Activated CD8-positive, alpha-beta memory T cell treated with anti-CD3 and anti-CD28 coated beads, Interleukin-2, amount 50 U/mL, for 1 hour (primary cell): ENCODE results near the gene CRB2.
"Not testable (repeated sequence)": the region's sequence is repeated elsewhere in the genome, so short reads cannot be mapped to it uniquely, and the experiment has no call there.

ENCODE experiments used
- DNase-seq: peaks from one replicate; pipeline ENCODE4 v3.0.0-alpha.2; 2020; ENCODE audit errors: extremely low read depth

The CRB2 gene

GRCh38 chr9:123380852-123381705 is 25.1 kb downstream of the CRB2 start:
- no peak for DNase-seq

DNA sequence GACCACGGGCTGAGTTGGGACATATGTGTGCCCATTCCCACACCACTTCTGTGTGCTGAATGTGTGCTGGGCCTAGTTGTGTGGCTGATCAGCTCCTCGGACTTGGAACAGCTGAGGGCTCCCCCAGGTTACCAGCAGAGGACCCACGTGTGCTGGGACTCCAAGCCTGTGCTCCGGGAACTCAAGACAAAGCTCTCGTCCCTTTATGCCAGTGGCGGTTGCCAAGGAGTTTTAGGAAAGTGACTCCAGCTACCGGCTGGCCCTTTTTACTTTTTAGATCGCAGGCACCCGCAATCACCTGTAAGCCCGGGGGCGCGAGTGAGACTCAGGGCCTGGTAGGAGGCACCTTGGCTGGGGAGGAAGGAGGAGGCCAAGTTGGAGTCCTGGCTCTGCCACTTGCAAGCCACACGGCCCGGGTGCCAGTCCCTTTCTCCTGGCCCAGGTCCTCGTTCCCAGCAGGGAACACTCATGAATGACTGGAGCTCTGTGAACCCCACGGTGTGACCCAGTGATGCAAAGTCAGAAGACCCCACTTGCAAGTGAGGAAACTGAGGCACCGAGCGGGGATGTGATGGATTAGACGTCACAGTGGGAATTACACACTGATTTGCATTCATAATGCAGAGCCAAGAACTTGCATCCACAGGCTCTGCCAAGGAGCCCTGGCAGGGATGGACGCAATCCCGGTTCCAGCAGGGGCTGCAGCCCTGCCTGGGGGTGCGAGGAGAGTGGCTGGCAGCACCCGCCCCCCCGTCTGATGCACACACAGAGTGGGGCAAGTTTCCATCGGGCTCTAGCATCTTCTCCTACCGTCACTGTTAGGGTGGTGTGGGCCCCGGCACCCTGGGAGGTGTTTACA is 26.9 kb downstream of the CRB2 start:
- DNase-seq: no peak

- DNase-seq: no peak
Measured at GRCh38 chr9:123383512-123384170, 27.6 kb downstream of the CRB2 start.

DNA sequence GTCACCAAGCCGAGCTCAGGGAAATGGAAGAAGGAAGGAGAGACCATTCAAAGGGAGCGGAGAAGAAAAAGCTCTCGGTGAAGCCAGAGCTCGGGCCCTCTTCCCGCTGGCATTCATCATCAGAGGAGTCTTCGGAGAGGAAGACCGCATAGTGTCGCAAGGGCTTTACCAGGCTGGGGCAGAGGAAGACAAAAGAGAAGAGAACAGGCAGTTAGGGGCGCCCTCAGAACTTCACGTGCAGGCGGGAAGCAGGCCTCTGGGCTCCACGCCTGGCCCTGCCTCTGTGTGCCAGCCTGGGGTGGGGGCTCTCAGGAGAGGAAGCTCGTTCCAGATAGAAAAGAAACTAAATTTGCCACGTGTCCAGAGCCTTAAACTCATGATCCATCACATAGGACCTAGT is 31.7 kb downstream of the CRB2 start:
- no peak for DNase-seq

DNA sequence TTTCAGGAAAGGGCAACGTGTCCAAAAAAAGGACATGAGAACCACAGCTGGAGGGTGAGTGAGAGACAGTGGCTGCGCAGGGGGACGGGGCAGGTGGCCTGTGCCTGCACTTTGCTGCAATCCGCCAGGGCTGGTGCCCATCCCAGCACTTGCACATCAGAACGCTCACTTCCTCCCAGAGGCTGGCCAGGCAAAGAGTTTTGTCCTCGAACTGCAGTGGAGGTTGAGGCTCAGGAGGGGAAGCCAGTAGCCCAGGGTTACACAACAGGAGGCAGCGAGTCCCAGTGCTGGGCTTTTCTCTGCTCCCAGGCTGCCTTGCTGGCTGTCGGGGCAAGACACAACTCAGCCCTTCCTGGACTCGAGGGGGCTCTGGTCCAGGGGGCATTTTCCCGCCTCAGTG is 33.1 kb downstream of the CRB2 start:
- no peak for DNase-seq

- DNase-seq: no peak
Measured at GRCh38 chr9:123389698-123390097, 33.7 kb downstream of the CRB2 start.

- no peak for DNase-seq
Measured at GRCh38 chr9:123390337-123391135, 34.5 kb downstream of the CRB2 start.

GRCh38 chr9:123391233-123391632 is 35.2 kb downstream of the CRB2 start:
- no peak for DNase-seq

GRCh38 chr9:123391946-123392345 is 35.9 kb downstream of the CRB2 start:
- no peak for DNase-seq

DNA sequence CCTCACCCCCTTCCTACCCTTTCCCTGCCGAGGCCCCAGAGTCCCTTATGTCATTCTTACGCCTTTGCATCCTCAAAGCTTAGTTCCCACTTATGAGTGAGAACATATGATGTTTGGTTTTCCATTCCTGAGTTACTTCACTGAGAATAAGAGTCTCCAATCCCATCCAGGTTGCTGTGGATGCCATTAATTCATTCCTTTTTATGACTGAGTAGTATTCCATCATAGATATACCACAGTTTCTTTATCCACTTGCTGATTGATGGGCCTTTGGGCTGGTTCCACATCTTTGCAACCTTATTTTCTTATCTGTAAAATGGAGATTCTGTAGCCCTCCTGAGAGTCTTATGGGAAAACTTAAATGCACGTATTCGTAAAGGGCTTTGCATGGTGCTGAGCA is 36.8 kb downstream of the CRB2 start:
- DNase-seq: no peak

DNA sequence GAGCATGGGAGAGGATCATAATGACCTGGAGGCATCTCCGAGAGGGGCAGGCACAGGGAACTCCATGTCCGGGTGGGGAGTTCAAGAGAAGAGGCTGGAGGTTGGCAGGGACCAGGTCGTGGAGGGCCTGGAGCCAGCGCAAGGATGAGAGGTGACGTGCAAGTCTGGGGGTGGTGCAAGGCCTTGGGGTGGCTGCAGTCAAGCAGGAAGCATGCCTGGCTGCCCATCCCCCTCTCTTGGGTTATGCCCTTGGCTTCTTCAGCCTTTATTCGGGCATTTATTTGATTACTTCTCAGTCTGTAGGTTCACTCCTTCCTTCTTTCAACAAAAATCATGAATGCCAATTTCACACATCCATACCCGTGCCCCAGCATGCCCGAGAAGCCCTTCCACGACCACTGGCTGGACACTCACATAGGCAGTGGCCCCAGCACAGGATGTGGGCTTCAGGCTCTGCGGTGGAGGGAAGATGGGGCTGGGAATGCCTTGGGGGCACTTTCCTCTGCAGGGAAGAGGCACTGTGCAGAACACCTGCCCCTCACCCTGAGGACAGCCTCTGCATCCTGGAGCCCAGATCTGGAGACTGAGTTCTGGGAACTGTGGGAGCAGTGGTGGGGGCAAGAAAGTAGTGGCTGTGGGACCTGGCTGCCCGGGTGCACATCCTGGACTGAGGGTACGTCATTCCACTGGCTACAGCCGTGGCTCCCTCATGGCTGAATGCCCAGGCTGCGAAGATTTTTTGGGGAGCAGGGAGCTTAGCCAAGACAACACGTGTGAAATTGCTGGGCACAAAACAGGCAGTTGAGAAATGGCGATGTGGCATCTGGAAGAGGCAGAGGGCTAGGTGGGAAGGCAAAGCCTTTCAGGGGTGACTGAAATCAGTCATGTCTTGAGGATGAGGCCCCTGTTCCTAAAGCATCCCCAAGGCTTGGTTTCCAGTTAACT is 38.6 kb downstream of the CRB2 start:
- no peak for DNase-seq

GRCh38 chr9:123395276-123395688 is 39.3 kb downstream of the CRB2 start:
- DNase-seq: no peak

DNA sequence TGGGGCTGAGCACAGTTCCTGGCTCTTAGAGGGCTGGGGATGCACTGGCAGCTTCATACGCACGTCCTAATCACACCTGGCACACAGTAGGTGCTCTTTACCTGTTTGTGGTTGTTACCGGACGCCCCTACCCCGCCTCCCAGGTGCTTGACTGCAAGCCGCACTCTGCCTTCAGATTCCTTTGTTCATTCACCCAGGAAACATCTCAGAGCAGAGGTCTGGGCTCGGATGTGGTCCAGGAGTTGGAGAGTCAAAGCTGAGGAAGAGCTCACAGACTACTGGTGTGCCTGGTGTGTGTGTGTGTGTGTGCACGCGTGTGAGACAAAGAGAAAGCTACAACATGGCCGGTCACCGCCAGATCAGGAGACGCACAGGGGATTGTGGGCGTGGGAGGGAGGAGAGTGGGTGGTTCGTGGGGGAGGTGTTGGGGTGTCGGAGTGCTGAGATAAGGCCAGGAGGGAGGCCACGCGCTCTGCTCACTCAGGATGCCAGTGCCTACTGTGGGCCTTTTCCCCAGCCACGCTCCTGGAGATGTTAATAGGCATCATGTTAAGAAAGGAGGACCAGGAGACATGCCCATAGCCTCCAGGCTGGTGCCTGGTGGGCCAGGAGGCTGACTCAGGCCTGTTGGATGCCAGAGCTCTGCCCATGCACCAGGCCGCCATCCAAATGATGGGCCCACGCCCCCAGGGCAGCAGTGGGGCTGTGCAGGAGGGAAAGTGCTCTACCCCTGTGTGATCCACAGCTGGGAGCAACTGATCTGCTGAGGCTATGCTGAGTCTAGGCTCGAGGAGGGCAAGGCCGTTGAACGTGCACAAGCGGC is 39.9 kb downstream of the CRB2 start:
- no peak for DNase-seq

DNA sequence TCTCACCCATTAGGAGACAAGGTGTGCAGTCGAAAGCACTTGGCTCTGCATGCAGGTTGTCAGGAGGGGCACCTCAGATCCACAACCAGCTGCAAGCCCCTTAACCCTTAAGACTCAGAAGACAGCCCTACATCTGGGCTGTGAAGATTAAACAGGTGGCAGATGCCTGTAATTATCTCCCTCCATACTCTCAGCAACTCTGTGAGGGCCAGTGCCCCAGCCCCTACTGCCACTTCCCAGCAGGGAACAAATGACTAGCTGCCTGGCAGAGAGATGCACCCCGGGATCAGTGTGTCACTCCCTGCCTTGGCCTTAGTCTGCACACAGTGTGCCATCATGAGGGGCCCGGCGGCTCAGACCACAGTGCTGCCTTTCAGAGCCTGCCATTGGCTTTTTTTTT is 42.0 kb downstream of the CRB2 start:
- DNase-seq: no peak

- DNase-seq: not testable (repeated sequence)
Measured at GRCh38 chr9:123398938-123399337, 42.9 kb downstream of the CRB2 start.

GRCh38 chr9:123399803-123400378 is 43.9 kb downstream of the CRB2 start:
- DNase-seq: no peak

DNA sequence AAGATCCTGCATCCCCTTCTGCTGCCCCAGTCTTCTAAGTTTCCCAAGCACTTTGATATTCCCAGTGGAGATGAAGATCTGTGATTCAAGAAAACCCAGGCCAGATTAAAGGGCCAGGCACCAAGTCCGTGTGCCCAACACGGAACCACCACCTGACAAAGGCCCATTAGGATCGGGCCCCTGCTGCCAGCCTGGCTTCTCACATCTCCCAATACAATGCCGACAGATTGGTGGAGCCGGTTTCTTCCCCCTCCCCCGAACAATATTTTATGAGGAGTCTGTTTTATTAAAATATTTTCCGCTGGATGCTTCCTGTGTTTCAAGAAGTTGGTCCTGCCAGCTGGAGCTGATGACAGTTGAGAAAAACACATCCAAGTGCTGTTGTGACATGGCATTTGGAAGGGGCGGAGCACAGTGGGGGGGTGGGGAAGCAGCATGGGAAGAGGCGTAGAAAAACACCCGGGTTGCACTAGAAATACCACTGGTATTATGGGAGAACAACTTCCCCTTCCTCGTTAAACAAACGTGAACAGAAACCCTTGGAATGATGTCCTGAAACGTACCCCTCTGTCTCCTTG is 45.0 kb downstream of the CRB2 start:
- no peak for DNase-seq

- DNase-seq: no peak
Measured at GRCh38 chr9:123401879-123402513, 46.0 kb downstream of the CRB2 start.
